GM23338 (cell line): ENCODE data around the gene LZTS3.
A peak's percentile ranks its signal among the peaks of the same experiment; 100 is the strongest.

ENCODE experiments used
- CREB1 ChIP-seq: fragments of 250-450 bp; sonication (Bioruptor Pico); IDR thresholded peaks from 2 replicates; pipeline ENCODE4 v1.5.0; 2020; ENCODE audit warnings: low read depth, mild to moderate bottlenecking, moderate library complexity
- EZH2 ChIP-seq: fragments of 200-600 bp; sonication (generic); IDR thresholded peaks from one replicate; pipeline ENCODE4 v1.8.0; 2017; ENCODE audit warnings: antibody characterized with exemption, mild to moderate bottlenecking, low read depth; ENCODE audit not compliant: unreplicated experiment
- EZH2phosphoT487 ChIP-seq: fragments of 200-600 bp; sonication (generic); IDR thresholded peaks from one replicate; pipeline ENCODE4 v1.8.1; 2018; ENCODE audit warnings: antibody characterized with exemption; ENCODE audit not compliant: unreplicated experiment
- JUNB ChIP-seq: IDR thresholded peaks from one replicate; pipeline ENCODE4 v1.6.1; 2016; ENCODE audit warnings: antibody characterized with exemption; ENCODE audit not compliant: unreplicated experiment
- NANOG ChIP-seq: IDR thresholded peaks from 2 replicates; pipeline ENCODE4 v1.6.1; 2016; ENCODE audit warnings: antibody characterized with exemption, borderline replicate concordance
- POLR2AphosphoS5 ChIP-seq: IDR thresholded peaks from 2 replicates; pipeline ENCODE4 v1.6.1; 2016; ENCODE audit warnings: antibody characterized with exemption, low read depth
- STAT1 ChIP-seq: IDR thresholded peaks from one replicate; pipeline ENCODE4 v1.6.1; 2016; ENCODE audit warnings: antibody characterized with exemption; ENCODE audit not compliant: unreplicated experiment
- ZNF114 ChIP-seq: fragments of 250-450 bp; sonication (Bioruptor Pico); IDR thresholded peaks from 2 replicates; pipeline ENCODE4 v1.5.0; 2020; ENCODE audit warnings: mild to moderate bottlenecking, moderate library complexity
- TF ChIP-seq, protein P1 (sequence below), 2 experiments: fragments of 200-600 bp in 1 of 2; sonication (generic) in 1 of 2; conservative IDR thresholded peaks; 2 replicates each; pipeline versions ENCODE4 v1.5.1 to v1.6.1; 2016 to 2017; ENCODE audit warnings: antibody characterized with exemption in 2 of 2, low read depth in 2 of 2, mild to moderate bottlenecking in 2 of 2, moderate library complexity in 1 of 2
- TF ChIP-seq, protein P2 (sequence below): IDR thresholded peaks from 2 replicates; pipeline ENCODE4 v1.6.1; 2016; ENCODE audit warnings: antibody characterized with exemption
- TF ChIP-seq, protein P3 (sequence below): fragments of 250-450 bp; sonication (Bioruptor Pico); IDR thresholded peaks from 2 replicates; pipeline ENCODE4 v1.5.0; 2020; ENCODE audit warnings: mild to moderate bottlenecking, moderate library complexity
- TF ChIP-seq, protein P4 (sequence below): IDR thresholded peaks from one replicate; pipeline ENCODE4 v1.6.1; 2018; ENCODE audit warnings: antibody characterized with exemption; ENCODE audit not compliant: unreplicated experiment

DNA sequence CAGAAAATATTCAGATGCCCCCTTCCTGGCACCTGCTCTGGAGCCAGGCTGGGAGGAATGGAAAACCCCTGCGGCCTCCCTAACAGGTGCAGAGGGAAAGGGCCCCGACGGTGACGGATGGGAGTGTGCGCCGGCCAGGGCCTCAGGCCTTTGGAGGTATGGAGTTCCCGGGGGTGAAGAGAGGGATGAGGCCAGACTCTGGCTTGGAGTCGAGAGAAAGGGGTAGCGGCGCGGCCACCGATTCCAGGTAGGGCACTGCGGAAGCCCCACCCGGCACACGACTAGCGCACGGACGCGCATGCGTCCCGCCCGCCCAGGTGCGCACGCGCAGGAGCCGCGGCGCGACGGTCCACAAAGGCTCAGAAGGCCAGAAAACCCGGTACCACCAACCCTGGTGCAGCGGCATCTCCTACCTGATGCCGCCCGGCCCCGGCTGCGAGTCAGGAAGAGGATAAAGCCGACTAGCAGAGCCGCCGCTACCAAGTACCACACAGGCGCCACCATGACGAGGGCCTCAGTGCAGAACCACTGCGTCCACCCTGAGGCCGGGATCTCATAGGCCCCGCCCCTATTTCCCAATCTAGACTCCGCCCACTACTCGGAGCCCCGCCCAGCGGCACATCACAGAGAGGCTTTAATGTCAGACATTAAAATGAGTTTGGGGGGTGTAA is 30.9 kb upstream of the LZTS3 start, which contains the start of gene DDRGK1:
- TF ChIP-seq, protein P1, sequence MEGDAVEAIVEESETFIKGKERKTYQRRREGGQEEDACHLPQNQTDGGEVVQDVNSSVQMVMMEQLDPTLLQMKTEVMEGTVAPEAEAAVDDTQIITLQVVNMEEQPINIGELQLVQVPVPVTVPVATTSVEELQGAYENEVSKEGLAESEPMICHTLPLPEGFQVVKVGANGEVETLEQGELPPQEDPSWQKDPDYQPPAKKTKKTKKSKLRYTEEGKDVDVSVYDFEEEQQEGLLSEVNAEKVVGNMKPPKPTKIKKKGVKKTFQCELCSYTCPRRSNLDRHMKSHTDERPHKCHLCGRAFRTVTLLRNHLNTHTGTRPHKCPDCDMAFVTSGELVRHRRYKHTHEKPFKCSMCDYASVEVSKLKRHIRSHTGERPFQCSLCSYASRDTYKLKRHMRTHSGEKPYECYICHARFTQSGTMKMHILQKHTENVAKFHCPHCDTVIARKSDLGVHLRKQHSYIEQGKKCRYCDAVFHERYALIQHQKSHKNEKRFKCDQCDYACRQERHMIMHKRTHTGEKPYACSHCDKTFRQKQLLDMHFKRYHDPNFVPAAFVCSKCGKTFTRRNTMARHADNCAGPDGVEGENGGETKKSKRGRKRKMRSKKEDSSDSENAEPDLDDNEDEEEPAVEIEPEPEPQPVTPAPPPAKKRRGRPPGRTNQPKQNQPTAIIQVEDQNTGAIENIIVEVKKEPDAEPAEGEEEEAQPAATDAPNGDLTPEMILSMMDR (conservative IDR thresholded peaks at IDR 0.05; ENCODE audit: low read depth in 2 of 2), result no peak
- TF ChIP-seq POLR2AphosphoS5 (peak; percentile 93), EZH2 (no peak), EZH2phosphoT487 (no peak), ZNF114 (CRISPR knock-in tag) (no peak), STAT1 (no peak), CREB1 (CRISPR knock-in tag) (0 out of 2 replicates have a peak, but pooled peaks have one; percentile 5), JUNB (no peak), NANOG (no peak)
- TF ChIP-seq, protein P2, sequence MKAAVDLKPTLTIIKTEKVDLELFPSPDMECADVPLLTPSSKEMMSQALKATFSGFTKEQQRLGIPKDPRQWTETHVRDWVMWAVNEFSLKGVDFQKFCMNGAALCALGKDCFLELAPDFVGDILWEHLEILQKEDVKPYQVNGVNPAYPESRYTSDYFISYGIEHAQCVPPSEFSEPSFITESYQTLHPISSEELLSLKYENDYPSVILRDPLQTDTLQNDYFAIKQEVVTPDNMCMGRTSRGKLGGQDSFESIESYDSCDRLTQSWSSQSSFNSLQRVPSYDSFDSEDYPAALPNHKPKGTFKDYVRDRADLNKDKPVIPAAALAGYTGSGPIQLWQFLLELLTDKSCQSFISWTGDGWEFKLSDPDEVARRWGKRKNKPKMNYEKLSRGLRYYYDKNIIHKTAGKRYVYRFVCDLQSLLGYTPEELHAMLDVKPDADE, result no peak
- TF ChIP-seq, protein P3, sequence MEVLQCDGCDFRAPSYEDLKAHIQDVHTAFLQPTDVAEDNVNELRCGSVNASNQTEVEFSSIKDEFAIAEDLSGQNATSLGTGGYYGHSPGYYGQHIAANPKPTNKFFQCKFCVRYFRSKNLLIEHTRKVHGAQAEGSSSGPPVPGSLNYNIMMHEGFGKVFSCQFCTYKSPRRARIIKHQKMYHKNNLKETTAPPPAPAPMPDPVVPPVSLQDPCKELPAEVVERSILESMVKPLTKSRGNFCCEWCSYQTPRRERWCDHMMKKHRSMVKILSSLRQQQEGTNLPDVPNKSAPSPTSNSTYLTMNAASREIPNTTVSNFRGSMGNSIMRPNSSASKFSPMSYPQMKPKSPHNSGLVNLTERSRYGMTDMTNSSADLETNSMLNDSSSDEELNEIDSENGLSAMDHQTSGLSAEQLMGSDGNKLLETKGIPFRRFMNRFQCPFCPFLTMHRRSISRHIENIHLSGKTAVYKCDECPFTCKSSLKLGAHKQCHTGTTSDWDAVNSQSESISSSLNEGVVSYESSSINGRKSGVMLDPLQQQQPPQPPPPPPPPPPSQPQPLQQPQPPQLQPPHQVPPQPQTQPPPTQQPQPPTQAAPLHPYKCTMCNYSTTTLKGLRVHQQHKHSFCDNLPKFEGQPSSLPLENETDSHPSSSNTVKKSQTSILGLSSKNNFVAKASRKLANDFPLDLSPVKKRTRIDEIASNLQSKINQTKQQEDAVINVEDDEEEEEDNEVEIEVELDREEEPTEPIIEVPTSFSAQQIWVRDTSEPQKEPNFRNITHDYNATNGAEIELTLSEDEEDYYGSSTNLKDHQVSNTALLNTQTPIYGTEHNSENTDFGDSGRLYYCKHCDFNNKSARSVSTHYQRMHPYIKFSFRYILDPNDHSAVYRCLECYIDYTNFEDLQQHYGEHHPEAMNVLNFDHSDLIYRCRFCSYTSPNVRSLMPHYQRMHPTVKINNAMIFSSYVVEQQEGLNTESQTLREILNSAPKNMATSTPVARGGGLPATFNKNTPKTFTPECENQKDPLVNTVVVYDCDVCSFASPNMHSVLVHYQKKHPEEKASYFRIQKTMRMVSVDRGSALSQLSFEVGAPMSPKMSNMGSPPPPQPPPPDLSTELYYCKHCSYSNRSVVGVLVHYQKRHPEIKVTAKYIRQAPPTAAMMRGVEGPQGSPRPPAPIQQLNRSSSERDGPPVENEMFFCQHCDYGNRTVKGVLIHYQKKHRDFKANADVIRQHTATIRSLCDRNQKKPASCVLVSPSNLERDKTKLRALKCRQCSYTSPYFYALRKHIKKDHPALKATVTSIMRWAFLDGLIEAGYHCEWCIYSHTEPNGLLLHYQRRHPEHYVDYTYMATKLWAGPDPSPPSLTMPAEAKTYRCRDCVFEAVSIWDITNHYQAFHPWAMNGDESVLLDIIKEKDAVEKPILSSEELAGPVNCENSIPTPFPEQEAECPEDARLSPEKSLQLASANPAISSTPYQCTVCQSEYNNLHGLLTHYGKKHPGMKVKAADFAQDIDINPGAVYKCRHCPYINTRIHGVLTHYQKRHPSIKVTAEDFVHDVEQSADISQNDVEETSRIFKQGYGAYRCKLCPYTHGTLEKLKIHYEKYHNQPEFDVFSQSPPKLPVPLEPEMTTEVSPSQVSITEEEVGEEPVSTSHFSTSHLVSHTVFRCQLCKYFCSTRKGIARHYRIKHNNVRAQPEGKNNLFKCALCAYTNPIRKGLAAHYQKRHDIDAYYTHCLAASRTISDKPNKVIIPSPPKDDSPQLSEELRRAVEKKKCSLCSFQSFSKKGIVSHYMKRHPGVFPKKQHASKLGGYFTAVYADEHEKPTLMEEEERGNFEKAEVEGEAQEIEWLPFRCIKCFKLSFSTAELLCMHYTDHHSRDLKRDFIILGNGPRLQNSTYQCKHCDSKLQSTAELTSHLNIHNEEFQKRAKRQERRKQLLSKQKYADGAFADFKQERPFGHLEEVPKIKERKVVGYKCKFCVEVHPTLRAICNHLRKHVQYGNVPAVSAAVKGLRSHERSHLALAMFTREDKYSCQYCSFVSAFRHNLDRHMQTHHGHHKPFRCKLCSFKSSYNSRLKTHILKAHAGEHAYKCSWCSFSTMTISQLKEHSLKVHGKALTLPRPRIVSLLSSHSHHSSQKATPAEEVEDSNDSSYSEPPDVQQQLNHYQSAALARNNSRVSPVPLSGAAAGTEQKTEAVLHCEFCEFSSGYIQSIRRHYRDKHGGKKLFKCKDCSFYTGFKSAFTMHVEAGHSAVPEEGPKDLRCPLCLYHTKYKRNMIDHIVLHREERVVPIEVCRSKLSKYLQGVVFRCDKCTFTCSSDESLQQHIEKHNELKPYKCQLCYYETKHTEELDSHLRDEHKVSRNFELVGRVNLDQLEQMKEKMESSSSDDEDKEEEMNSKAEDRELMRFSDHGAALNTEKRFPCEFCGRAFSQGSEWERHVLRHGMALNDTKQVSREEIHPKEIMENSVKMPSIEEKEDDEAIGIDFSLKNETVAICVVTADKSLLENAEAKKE (CRISPR knock-in tag), result no peak
- TF ChIP-seq, protein P4, sequence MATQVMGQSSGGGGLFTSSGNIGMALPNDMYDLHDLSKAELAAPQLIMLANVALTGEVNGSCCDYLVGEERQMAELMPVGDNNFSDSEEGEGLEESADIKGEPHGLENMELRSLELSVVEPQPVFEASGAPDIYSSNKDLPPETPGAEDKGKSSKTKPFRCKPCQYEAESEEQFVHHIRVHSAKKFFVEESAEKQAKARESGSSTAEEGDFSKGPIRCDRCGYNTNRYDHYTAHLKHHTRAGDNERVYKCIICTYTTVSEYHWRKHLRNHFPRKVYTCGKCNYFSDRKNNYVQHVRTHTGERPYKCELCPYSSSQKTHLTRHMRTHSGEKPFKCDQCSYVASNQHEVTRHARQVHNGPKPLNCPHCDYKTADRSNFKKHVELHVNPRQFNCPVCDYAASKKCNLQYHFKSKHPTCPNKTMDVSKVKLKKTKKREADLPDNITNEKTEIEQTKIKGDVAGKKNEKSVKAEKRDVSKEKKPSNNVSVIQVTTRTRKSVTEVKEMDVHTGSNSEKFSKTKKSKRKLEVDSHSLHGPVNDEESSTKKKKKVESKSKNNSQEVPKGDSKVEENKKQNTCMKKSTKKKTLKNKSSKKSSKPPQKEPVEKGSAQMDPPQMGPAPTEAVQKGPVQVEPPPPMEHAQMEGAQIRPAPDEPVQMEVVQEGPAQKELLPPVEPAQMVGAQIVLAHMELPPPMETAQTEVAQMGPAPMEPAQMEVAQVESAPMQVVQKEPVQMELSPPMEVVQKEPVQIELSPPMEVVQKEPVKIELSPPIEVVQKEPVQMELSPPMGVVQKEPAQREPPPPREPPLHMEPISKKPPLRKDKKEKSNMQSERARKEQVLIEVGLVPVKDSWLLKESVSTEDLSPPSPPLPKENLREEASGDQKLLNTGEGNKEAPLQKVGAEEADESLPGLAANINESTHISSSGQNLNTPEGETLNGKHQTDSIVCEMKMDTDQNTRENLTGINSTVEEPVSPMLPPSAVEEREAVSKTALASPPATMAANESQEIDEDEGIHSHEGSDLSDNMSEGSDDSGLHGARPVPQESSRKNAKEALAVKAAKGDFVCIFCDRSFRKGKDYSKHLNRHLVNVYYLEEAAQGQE, result no peak
